PFSK-1 (cell line): Measurements from ENCODE around the gene PTCRA.

ENCODE experiments used
- FOXP2 ChIP-seq: optimal IDR thresholded peaks from 2 replicates; pipeline ENCODE3; 2011; ENCODE audit warnings: borderline replicate concordance, control low read depth, inconsistent platforms; ENCODE audit not compliant: insufficient read depth; ENCODE audit errors: extremely low read length, extremely low read depth
- POLR2AphosphoS5 ChIP-seq: IDR thresholded peaks from 2 replicates; pipeline ENCODE4 v1.6.1; 2012; ENCODE audit warnings: low read depth, mild to moderate bottlenecking, control low read depth, low read length, moderate library complexity
- SIN3A ChIP-seq: IDR thresholded peaks from 2 replicates; pipeline ENCODE4 v1.6.1; 2012; ENCODE audit warnings: mild to moderate bottlenecking, low read length, moderate library complexity, borderline replicate concordance; ENCODE audit not compliant: insufficient read depth
- TAF1 ChIP-seq: IDR thresholded peaks from 2 replicates; pipeline ENCODE4 v1.6.1; 2012; ENCODE audit warnings: low read length, control low read depth, borderline replicate concordance; ENCODE audit not compliant: insufficient read depth
- TF ChIP-seq, protein P1 (sequence below), 2 experiments: IDR thresholded peaks; 2 replicates each; pipeline versions ENCODE4 v1.6.1 to v1.8.0; 2011 to 2012; ENCODE audit warnings: low read depth in 2 of 2, low read length in 2 of 2, control low read depth in 1 of 2, inconsistent platforms in 1 of 2, mild to moderate bottlenecking in 1 of 2, moderate library complexity in 1 of 2; ENCODE audit not compliant: insufficient read depth in 1 of 2

The PTCRA gene

DNA sequence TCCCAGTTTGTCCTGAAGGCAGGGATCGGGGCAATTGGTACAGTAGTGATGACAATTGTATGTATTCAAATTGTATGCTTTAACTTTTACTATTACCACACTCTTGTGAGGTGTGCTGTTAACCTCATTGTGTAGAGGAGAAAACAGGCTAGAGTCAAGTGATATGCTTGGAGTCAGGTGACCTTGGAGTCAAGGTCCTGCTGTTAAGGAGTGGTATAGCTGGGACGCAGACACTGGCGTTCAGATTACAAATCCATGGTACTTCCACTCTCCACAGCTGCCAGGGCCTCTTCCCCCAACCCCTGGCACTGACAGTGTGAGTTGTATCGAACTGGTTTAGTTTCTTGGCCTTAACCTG, 23.9 kb downstream of the PTCRA start:
- TF ChIP-seq FOXP2 (no peak), TAF1 (no peak), SIN3A (no peak), POLR2AphosphoS5 (no peak)
- TF ChIP-seq, protein P1, sequence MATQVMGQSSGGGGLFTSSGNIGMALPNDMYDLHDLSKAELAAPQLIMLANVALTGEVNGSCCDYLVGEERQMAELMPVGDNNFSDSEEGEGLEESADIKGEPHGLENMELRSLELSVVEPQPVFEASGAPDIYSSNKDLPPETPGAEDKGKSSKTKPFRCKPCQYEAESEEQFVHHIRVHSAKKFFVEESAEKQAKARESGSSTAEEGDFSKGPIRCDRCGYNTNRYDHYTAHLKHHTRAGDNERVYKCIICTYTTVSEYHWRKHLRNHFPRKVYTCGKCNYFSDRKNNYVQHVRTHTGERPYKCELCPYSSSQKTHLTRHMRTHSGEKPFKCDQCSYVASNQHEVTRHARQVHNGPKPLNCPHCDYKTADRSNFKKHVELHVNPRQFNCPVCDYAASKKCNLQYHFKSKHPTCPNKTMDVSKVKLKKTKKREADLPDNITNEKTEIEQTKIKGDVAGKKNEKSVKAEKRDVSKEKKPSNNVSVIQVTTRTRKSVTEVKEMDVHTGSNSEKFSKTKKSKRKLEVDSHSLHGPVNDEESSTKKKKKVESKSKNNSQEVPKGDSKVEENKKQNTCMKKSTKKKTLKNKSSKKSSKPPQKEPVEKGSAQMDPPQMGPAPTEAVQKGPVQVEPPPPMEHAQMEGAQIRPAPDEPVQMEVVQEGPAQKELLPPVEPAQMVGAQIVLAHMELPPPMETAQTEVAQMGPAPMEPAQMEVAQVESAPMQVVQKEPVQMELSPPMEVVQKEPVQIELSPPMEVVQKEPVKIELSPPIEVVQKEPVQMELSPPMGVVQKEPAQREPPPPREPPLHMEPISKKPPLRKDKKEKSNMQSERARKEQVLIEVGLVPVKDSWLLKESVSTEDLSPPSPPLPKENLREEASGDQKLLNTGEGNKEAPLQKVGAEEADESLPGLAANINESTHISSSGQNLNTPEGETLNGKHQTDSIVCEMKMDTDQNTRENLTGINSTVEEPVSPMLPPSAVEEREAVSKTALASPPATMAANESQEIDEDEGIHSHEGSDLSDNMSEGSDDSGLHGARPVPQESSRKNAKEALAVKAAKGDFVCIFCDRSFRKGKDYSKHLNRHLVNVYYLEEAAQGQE (IDR thresholded peaks at IDR 0.05; ENCODE audit: insufficient read depth in 1 of 2, low read depth in 2 of 2, low read length in 2 of 2) = no peak

DNA sequence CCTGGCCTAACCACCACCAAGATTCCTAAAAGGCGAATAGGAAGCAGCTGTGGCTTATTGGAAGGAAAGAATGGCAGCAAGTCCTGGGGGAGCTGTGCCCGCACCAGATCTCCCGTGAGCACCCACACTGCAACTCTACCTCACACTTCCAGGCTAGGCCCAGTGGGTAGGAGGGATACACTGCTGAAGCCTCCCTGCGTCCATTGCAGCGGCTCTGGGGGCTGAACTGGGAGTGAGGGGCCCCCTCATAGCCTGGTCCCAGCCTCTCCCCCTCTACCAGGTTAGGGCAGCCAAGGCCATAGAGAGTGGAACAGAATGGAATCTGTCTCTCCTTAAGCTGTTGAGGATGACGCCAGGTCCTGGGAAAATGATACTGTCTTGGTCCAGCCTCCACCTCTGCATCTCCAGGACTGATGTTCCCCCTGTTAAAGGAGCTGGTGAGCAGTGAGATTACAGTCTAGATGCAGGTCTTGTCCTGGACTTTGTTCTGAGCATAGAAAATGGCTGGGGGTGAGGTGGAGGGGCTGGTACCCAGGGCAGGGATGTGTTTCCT, 24.7 kb downstream of the PTCRA start:
- TF ChIP-seq FOXP2 (no peak), POLR2AphosphoS5 (no peak), TAF1 (no peak), SIN3A (no peak)
- TF ChIP-seq, protein P1 (IDR thresholded peaks at IDR 0.05; ENCODE audit: insufficient read depth in 1 of 2, low read depth in 2 of 2, low read length in 2 of 2) = no peak

DNA sequence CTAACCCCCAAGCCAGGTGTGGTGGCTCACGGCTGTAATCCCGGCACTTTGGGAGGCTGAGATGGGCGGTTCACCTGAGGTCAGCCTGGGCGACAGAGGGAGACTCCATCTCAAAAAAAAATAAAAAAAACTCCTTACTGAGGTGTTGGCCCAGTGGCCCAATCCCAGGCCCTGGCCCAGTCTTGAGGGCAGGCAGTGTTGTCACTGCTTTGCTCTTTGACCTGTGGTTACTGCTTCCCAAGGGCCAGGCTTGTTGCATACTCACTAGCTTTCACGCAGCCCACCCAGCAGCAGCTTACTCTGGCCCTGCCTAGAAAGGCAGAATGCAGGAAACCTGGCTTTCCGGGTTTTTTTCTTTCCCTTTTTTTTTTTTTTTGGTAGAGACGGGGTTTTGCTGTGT, 26.6 kb downstream of the PTCRA start:
- TF ChIP-seq, protein P1 (IDR thresholded peaks at IDR 0.05; ENCODE audit: insufficient read depth in 1 of 2, low read depth in 2 of 2, low read length in 2 of 2) = no peak

DNA sequence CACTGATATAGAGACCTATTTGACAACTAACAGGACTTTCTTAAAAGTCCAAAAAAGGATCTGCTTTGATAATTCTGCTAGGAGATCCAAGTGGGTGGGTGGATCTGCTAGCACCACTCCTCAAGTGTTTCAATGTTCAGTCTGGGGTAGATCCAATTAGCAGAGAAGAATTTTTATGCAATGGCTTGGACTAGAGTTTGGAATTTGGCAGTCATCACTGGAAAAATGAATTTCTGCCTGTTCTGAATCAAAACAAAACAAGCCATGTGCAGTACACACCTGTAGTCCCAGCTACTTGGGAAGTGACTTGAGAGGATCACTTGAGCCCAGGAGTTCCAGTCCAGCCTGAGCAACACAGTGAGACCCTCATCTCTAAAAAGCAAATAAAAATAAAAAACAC, 32.1 kb downstream of the PTCRA start:
- no peak for TF ChIP-seq TAF1
- no peak for TF ChIP-seq FOXP2
- TF ChIP-seq SIN3A = no peak
- no peak for TF ChIP-seq POLR2AphosphoS5
- TF ChIP-seq, protein P1 (IDR thresholded peaks at IDR 0.05; ENCODE audit: insufficient read depth in 1 of 2, low read depth in 2 of 2, low read length in 2 of 2) = no peak

DNA sequence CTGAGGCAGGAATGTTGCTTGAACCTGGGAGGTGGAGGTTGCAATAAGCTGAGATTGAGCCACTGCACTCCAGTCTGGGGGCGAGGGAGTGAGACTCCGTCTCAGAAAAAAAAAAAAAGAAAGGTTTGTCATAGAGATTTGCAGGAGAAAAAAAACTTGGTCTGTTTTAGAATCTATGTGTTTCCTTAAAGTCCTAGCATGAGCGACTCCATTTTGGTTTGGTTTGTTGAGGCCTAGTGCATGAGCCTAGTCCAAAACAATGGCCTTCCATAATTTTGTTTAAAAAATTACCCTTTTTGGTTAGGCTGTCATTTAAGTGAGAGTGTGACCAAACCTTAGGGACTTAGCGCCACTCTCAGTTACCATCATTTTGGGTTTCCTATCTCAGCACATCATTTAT, 36.5 kb downstream of the PTCRA start:
- TF ChIP-seq, protein P1 (IDR thresholded peaks at IDR 0.05; ENCODE audit: insufficient read depth in 1 of 2, low read depth in 2 of 2, low read length in 2 of 2) = no peak
- no peak for TF ChIP-seq FOXP2
- no peak for TF ChIP-seq TAF1
- TF ChIP-seq SIN3A = no peak
- TF ChIP-seq POLR2AphosphoS5 = no peak
